GM06990 (cell line): Measurements from ENCODE around the gene ZNF74.
"Not testable (repeated sequence)": the region's sequence is repeated elsewhere in the genome, so short reads cannot be mapped to it uniquely, and the experiment has no call there.

Experiments used
- DNase-seq: peaks from one replicate; pipeline ENCODE4 v3.0.0-alpha.2; 2011; ENCODE audit not compliant: insufficient read length; ENCODE audit errors: extremely low read depth
- H3K27me3 ChIP-seq: replicated peaks from 2 replicates; pipeline ENCODE4 v1.6.0; 2011; ENCODE audit warnings: low read length; ENCODE audit not compliant: control insufficient read depth, insufficient read depth
- H3K36me3 ChIP-seq: 2 replicates; pipeline ENCODE4 v1.5.1; 2011; ENCODE audit warnings: low read length; ENCODE audit not compliant: control insufficient read depth, insufficient read depth
- H3K4me3 ChIP-seq: replicated peaks from 2 replicates; pipeline ENCODE4 v1.5.1; 2011; ENCODE audit warnings: low read depth, mild to moderate bottlenecking, control low read depth, low read length
- TF ChIP-seq, protein P1 (sequence below): IDR thresholded peaks from 2 replicates; pipeline ENCODE4 v1.5.1; 2011; ENCODE audit warnings: low read length, control low read depth, mild to moderate bottlenecking, inconsistent platforms; ENCODE audit not compliant: insufficient read depth, poor library complexity, severe bottlenecking

The ZNF74 gene

DNA sequence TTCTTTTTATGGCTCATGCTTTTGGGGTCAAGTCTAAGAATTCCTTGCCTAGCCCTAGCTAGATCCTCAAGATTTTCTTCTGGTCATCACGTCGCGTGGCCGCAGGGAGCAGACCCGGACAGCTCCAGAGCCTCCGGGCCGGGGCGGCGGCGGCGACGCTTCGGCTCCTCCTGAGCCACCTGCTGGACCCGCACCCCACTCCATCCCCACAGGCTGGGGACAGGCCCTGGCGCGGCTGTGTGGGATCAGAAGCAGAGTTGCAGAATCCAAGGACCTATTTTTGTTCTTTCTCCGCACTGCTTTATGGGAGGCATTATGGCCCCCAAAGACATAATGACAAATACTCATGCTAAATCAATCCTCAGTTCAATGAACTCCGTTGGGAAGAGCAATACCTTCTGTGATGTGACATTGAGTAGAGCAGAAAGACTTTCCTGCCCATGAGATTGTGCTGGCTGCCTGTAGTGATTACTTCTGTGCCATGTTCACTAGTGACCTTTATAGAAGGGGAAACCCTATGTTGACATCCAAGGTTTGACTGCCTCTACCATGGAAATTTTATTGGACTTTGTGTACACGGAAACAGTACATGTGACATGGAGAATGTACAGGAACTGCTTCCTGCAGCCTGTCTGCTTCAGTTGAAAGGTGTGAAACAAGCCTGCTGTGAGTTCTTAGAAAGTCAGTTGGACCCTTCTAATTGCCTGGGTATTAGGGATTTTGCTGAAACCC lies 56.0 kb downstream of the ZNF74 start:
- no peak for DNase-seq
- no peak overlapping the region for H3K4me3 ChIP-seq
- no peaks in the 10 kb centered on the region; the same call in 1 of the 2 replicates for H3K36me3 ChIP-seq
- H3K27me3 ChIP-seq = no peaks in the 10 kb centered on the region
- TF ChIP-seq, protein P1, sequence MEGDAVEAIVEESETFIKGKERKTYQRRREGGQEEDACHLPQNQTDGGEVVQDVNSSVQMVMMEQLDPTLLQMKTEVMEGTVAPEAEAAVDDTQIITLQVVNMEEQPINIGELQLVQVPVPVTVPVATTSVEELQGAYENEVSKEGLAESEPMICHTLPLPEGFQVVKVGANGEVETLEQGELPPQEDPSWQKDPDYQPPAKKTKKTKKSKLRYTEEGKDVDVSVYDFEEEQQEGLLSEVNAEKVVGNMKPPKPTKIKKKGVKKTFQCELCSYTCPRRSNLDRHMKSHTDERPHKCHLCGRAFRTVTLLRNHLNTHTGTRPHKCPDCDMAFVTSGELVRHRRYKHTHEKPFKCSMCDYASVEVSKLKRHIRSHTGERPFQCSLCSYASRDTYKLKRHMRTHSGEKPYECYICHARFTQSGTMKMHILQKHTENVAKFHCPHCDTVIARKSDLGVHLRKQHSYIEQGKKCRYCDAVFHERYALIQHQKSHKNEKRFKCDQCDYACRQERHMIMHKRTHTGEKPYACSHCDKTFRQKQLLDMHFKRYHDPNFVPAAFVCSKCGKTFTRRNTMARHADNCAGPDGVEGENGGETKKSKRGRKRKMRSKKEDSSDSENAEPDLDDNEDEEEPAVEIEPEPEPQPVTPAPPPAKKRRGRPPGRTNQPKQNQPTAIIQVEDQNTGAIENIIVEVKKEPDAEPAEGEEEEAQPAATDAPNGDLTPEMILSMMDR = no peak

DNA sequence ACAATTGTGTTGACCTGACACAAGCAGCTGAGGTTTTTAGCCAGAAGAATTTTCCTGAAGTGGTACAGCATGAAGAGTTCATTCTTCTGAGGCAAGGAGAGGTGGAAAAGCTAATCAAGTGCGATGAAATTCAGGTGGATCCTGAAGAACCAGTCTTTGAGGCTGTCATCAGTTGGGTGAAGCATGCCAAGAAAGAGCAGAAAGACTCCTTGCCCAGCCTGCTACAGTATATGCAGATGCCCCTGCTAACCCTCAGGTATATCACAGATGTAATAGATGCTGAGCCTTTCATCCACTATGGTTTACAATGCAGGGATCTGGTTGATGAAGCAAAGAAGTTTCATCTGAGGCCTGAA lies 56.6 kb downstream of the ZNF74 start:
- DNase-seq = no peak

DNA sequence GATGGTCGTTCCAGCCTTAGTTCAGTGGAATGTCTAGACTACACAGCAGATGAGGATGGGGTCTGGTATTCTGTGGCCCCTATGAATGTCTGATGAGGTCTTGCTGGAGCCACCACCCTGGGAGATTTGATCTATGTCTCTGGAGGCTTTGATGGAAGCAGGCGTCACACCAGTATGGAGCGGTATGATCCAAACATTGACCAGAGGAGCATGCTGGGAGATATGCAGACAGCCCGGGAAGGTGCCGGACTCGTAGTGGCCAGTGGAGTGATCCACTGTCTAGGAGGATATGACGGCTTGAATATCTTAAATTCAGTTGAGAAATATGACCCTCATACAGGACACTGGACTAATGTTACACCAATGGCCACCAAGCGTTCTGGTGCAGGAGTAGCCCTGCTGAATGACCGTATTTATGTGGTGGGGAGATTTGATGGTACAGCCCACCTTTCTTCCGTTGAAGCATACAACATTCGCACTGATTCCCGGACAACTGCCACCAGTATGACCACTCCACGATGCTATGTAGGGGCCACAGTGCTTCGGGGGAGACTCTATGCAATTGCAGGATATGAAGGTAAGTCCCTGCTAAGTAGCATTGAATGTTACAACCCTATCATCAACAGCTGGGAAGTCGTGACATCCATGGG lies 57.3 kb downstream of the ZNF74 start:
- not testable (repeated sequence) for H3K36me3 ChIP-seq, H3K4me3 ChIP-seq, H3K27me3 ChIP-seq, DNase-seq

More for the DNA sequence above, 56.6 kb downstream of the ZNF74 start:
- no peaks in the 10 kb centered on the region for H3K27me3 ChIP-seq
- peaks cover 3% of the 10 kb centered on the region for H3K36me3 ChIP-seq
- TF ChIP-seq, protein P1 = no peak
- no peak overlapping the region for H3K4me3 ChIP-seq

DNA sequence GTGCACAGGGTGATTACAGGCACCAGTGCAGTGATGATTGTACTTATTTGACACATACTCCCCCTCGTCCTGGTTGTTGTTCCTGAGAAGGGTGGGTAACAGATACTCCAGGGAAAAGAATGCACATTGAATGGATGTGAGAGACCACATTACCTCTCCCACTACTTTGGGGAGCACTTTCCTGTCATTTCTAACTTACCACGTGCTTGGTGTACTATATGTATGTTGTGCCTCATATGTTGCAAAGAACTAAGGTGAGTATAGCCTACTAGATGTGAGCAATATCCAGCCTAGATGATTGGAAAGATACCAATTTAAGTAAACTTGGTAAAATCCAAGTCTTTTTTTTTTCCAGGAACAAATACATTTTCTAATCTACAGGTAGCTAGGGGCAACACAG lies 58.0 kb downstream of the ZNF74 start:
- TF ChIP-seq, protein P1 = no peak
- no peak for DNase-seq
- peaks cover 5% of the 10 kb centered on the region for H3K36me3 ChIP-seq
- H3K4me3 ChIP-seq = no peak overlapping the region
- no peaks in the 10 kb centered on the region for H3K27me3 ChIP-seq

DNA sequence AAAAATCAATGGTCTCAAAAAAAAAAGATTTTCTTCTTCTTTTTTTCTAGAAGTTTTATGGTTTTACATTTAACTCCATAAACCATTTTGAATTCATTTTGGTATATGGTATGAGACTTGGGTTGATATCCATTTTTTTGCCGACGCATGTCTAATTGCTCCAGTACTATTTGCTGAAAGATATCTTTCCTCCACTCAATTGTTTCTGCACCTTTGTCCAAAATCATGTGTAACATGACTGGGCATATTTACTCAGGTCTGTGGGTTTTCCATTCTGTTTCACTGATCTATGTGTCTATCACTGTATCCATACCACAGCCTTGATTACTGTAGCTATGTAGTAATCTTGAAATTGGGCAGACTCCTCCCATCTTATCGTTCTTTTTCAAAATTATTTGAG lies 59.3 kb downstream of the ZNF74 start:
- TF ChIP-seq, protein P1 = no peak
- Histone ChIP-seq H3K36me3 (peaks cover 5% of the 10 kb centered on the region), H3K4me3 (no peak overlapping the region), H3K27me3 (no peaks in the 10 kb centered on the region)
- no peak for DNase-seq

DNA sequence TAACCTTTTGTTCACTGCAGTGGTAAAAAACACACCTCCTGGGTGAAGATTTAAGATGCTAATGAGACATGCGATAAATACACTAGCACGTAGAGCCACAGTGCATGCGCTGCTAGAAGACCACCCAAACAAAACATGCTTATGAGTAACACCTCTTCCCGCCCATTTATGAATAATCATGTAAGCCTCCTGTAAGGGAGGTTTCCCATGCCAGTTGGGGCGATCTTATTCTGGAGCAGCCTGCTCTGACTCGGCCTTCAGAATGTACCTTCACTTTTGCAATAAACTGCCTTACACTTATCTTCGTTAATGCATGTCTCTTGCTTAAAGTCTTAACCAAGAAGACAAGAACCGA lies 61.7 kb downstream of the ZNF74 start:
- H3K4me3 ChIP-seq = no peak overlapping the region
- no peaks in the 10 kb centered on the region for H3K27me3 ChIP-seq
- DNase-seq = no peak
- TF ChIP-seq, protein P1 = no peak
- H3K36me3 ChIP-seq = peaks cover 5% of the 10 kb centered on the region
